CD4-positive, CD25-positive, alpha-beta regulatory T cell (primary cell): ENCODE measurements around the gene RPL14. TPM values are rescaled to one million over a fixed set of nuclear protein-coding genes. Genes with fewer than 3 reads are reported as not detected.
"Not testable (repeated sequence)": the region's sequence is repeated elsewhere in the genome, so short reads cannot be mapped to it uniquely, and the experiment has no call there.

Source experiments
- ATAC-seq, 2 donors: fragments of 150-1000 bp; cut with Tn5 transposase; one replicate each; pipeline ENCODE4 v1.10.0; 2021; ENCODE audit warnings: low read depth in 2 of 2, moderate number of reproducible peaks in 2 of 2, moderate library complexity in 1 of 2
- DNase-seq, 3 donors: peaks; one replicate each; pipeline versions ENCODE4 v3.0.0 to v3.0.0-alpha.2; 2012 to 2022; ENCODE audit warnings: mixed read lengths in 1 of 3
- H3K27ac ChIP-seq: one replicate; pipeline ENCODE4 v1.7.0; 2013; ENCODE audit warnings: mild to moderate bottlenecking, low read length; ENCODE audit not compliant: insufficient read depth, poor library complexity, severe bottlenecking
- H3K27me3 ChIP-seq: one replicate; pipeline ENCODE4 v1.7.0; 2013; ENCODE audit warnings: low read length; ENCODE audit not compliant: control insufficient read depth, insufficient read depth
- H3K36me3 ChIP-seq: one replicate; pipeline ENCODE4 v1.7.0; 2013; ENCODE audit warnings: mild to moderate bottlenecking, low read length, moderate library complexity; ENCODE audit not compliant: control insufficient read depth, insufficient read depth
- H3K4me1 ChIP-seq: 2 replicates; pipeline ENCODE4 v1.7.0; 2013; ENCODE audit warnings: mild to moderate bottlenecking, low read length; ENCODE audit not compliant: insufficient read depth, control insufficient read depth, poor library complexity, severe bottlenecking
- H3K4me3 ChIP-seq: one replicate; pipeline ENCODE4 v1.7.0; 2013; ENCODE audit warnings: low read depth, mild to moderate bottlenecking, low read length, moderate library complexity
- H3K9me3 ChIP-seq, 2 experiments: 1 replicate in 1 of 2; 2 replicates in 1 of 2; pipeline ENCODE4 v1.7.0; 2013; ENCODE audit warnings: low read length in 2 of 2, mild to moderate bottlenecking in 1 of 2, moderate library complexity in 1 of 2; ENCODE audit not compliant: control insufficient read depth in 2 of 2
- H3K27ac Mint-ChIP-seq, 3 donors: one replicate each; pipeline ENCODE4 v1.8.0; 2020 to 2022; ENCODE audit warnings: mild to moderate bottlenecking in 3 of 3, mixed read lengths in 3 of 3, moderate library complexity in 2 of 3
- H3K27me3 Mint-ChIP-seq: one replicate; pipeline ENCODE4 v1.8.0; 2022; ENCODE audit warnings: mild to moderate bottlenecking, mixed read lengths
- H3K36me3 Mint-ChIP-seq: one replicate; pipeline ENCODE4 v1.8.0; 2020; ENCODE audit warnings: mixed read lengths
- H3K4me1 Mint-ChIP-seq, 4 donors: one replicate each; pipeline ENCODE4 v1.8.0; 2020 to 2022; ENCODE audit warnings: mixed read lengths in 4 of 4, mild to moderate bottlenecking in 1 of 4
- H3K4me3 Mint-ChIP-seq, 4 donors: one replicate each; pipeline ENCODE4 v1.8.0; 2020 to 2022; ENCODE audit warnings: mild to moderate bottlenecking in 4 of 4, mixed read lengths in 4 of 4, moderate library complexity in 3 of 4
- H3K9me3 Mint-ChIP-seq, 7 donors: one replicate each; pipeline ENCODE4 v1.8.0; 2020 to 2022; ENCODE audit warnings: mixed read lengths in 7 of 7, mild to moderate bottlenecking in 3 of 7, moderate library complexity in 2 of 7
- polyA plus RNA-seq, 4 donors: library from polyadenylated mRNA; unstranded; fragments of 300-500 nt; fragmentation: Illumina TruSeq; gene quantifications; one replicate each; pipeline ENCODE4 v1.2.3, GENCODE V29; 2021
- total RNA-seq: library from RNA; stranded (reverse); gene quantifications from one replicate; pipeline ENCODE4 v1.2.3, GENCODE V29; 2022

Gene RPL14
- total and polyA plus RNA-seq, 5 donors from 2014 or later = 926 to 2,234 (median 1,551) TPM

GRCh38 chr3:40452876-40453730 is 4.0 kb upstream of the RPL14 start:
- Mint-ChIP-seq H3K36me3 (peaks cover 14% of the 10 kb centered on the region), H3K9me3 (peaks cover 0 to 2% (median 0%) of the 10 kb centered on the region in 7 donors), H3K27me3 (peaks cover 6% of the 10 kb centered on the region), H3K4me3 (peak overlapping the region; percentile 91 to 98 (median 94)), H3K27ac (peak overlapping the region; percentile 99), H3K4me1 (peaks cover 4 to 43% (median 32%) of the 10 kb centered on the region in 4 donors)
- no peaks in the 10 kb centered on the region for H3K9me3 ChIP-seq
- H3K4me3 ChIP-seq = peak overlapping the region; percentile 81
- no peaks in the 10 kb centered on the region for H3K36me3 ChIP-seq
- H3K27ac ChIP-seq = peak overlapping the region; percentile 94
- ATAC-seq = peak; percentile 92 to 93
- peaks cover 20% of the 10 kb centered on the region for H3K4me1 ChIP-seq
- H3K27me3 ChIP-seq = no peaks in the 10 kb centered on the region
- DNase-seq = peak; percentile 95 to 99 (median 95)

- Mint-ChIP-seq H3K27me3 (peaks cover 6% of the 10 kb centered on the region), H3K9me3 (peaks cover 0 to 2% (median 0%) of the 10 kb centered on the region in 7 donors), H3K4me3 (peak overlapping the region; percentile 88 to 98 (median 94)), H3K36me3 (peaks cover 19% of the 10 kb centered on the region), H3K4me1 (peaks cover 9 to 52% (median 37%) of the 10 kb centered on the region in 4 donors), H3K27ac (peak overlapping the region in 2 of 3 donors; percentile 99)
- Histone ChIP-seq H3K9me3 (no peaks in the 10 kb centered on the region), H3K4me3 (peak overlapping the region; percentile 74), H3K27ac (no peak overlapping the region), H3K27me3 (no peaks in the 10 kb centered on the region), H3K36me3 (peaks cover 7% of the 10 kb centered on the region), H3K4me1 (peaks cover 28% of the 10 kb centered on the region)
- DNase-seq = no peak
- no peak for ATAC-seq
Observed at GRCh38 chr3:40453933-40454332, 3.2 kb upstream of the RPL14 start.

- Histone ChIP-seq H3K9me3 (no peaks in the 10 kb centered on the region), H3K27me3 (no peaks in the 10 kb centered on the region), H3K27ac (no peak overlapping the region), H3K4me3 (no peak overlapping the region), H3K4me1 (peaks cover 32% of the 10 kb centered on the region), H3K36me3 (peaks cover 19% of the 10 kb centered on the region)
- H3K27me3 Mint-ChIP-seq = peaks cover 6% of the 10 kb centered on the region
- DNase-seq (no peak), ATAC-seq (no peak)
- H3K9me3 Mint-ChIP-seq = peaks cover 0 to 2% (median 0%) of the 10 kb centered on the region in 7 donors
- peak overlapping the region; percentile 83 to 96 (median 90) for H3K4me3 Mint-ChIP-seq
- peaks cover 13 to 62% (median 36%) of the 10 kb centered on the region in 4 donors for H3K4me1 Mint-ChIP-seq
- H3K27ac Mint-ChIP-seq = peak overlapping the region in 1 of 3 donors; percentile 98
- H3K36me3 Mint-ChIP-seq = peaks cover 16% of the 10 kb centered on the region
Observed at GRCh38 chr3:40455328-40455727, 1.8 kb upstream of the RPL14 start.

- Mint-ChIP-seq H3K9me3 (peaks cover 0 to 2% (median 0%) of the 10 kb centered on the region in 7 donors), H3K36me3 (peaks cover 16% of the 10 kb centered on the region), H3K27me3 (peaks cover 6% of the 10 kb centered on the region), H3K4me3 (peak overlapping the region; percentile 88 to 97 (median 94)), H3K27ac (peak overlapping the region; percentile 94 to 98 (median 97)), H3K4me1 (peaks cover 13 to 66% (median 39%) of the 10 kb centered on the region in 4 donors)
- Histone ChIP-seq H3K4me3 (peak overlapping the region; percentile 92), H3K27ac (peak overlapping the region; percentile 95), H3K4me1 (peaks cover 32% of the 10 kb centered on the region), H3K27me3 (no peaks in the 10 kb centered on the region), H3K36me3 (peaks cover 29% of the 10 kb centered on the region), H3K9me3 (no peaks in the 10 kb centered on the region)
- ATAC-seq (no peak), DNase-seq (no peak)
Observed at GRCh38 chr3:40456279-40456939, 730 bp upstream of the RPL14 start.

GRCh38 chr3:40458473-40458872 is 1.3 kb downstream of the RPL14 start:
- Histone ChIP-seq H3K4me1 (peaks cover 22% of the 10 kb centered on the region), H3K27me3 (no peaks in the 10 kb centered on the region), H3K36me3 (peaks cover 46% of the 10 kb centered on the region), H3K4me3 (peak overlapping the region; percentile 91), H3K9me3 (no peaks in the 10 kb centered on the region), H3K27ac (peak overlapping the region; percentile 95)
- Mint-ChIP-seq H3K36me3 (peaks cover 29% of the 10 kb centered on the region), H3K4me3 (peak overlapping the region; percentile 88 to 96 (median 92)), H3K4me1 (peaks cover 13 to 56% (median 28%) of the 10 kb centered on the region in 4 donors), H3K27me3 (peaks cover 6% of the 10 kb centered on the region), H3K27ac (peak overlapping the region in 2 of 3 donors; percentile 93 to 98), H3K9me3 (peaks cover 0 to 2% (median 0%) of the 10 kb centered on the region in 7 donors)
- ATAC-seq = no peak
- DNase-seq = no peak

- peaks cover 45% of the 10 kb centered on the region for H3K36me3 Mint-ChIP-seq
Observed at GRCh38 chr3:40460481-40460880, 3.3 kb downstream of the RPL14 start.

GRCh38 chr3:40461161-40461560 is 4.0 kb downstream of the RPL14 start:
- Histone ChIP-seq H3K27me3 (no peaks in the 10 kb centered on the region), H3K4me3 (no peak overlapping the region), H3K36me3 (peaks cover 60% of the 10 kb centered on the region), H3K9me3 (no peaks in the 10 kb centered on the region), H3K27ac (no peak overlapping the region), H3K4me1 (peaks cover 28% of the 10 kb centered on the region)
- Mint-ChIP-seq H3K9me3 (no peaks in the 10 kb centered on the region), H3K27ac (no peak overlapping the region), H3K36me3 (peaks cover 45% of the 10 kb centered on the region), H3K4me1 (peaks cover 21 to 61% (median 36%) of the 10 kb centered on the region in 4 donors), H3K27me3 (peaks cover 6% of the 10 kb centered on the region), H3K4me3 (peak overlapping the region in 1 of 4 donors; percentile 17)
- DNase-seq (no peak), ATAC-seq (no peak)

More at GRCh38 chr3:40460481-40460880, 3.3 kb downstream of the RPL14 start:
- H3K27me3 Mint-ChIP-seq, H3K27ac ChIP-seq, H3K27ac Mint-ChIP-seq, DNase-seq, H3K9me3 Mint-ChIP-seq, H3K9me3 ChIP-seq, H3K4me3 ChIP-seq, H3K27me3 ChIP-seq, ATAC-seq: not testable (repeated sequence)
- Mint-ChIP-seq H3K4me1 (peaks cover 21 to 66% (median 34%) of the 10 kb centered on the region in 4 donors), H3K4me3 (peak overlapping the region in 1 of 4 donors; percentile 33)
- H3K36me3 ChIP-seq = peaks cover 60% of the 10 kb centered on the region
- H3K4me1 ChIP-seq = peaks cover 28% of the 10 kb centered on the region
